ENCODE results near the gene CYP24A1.

The CYP24A1 gene

DNA sequence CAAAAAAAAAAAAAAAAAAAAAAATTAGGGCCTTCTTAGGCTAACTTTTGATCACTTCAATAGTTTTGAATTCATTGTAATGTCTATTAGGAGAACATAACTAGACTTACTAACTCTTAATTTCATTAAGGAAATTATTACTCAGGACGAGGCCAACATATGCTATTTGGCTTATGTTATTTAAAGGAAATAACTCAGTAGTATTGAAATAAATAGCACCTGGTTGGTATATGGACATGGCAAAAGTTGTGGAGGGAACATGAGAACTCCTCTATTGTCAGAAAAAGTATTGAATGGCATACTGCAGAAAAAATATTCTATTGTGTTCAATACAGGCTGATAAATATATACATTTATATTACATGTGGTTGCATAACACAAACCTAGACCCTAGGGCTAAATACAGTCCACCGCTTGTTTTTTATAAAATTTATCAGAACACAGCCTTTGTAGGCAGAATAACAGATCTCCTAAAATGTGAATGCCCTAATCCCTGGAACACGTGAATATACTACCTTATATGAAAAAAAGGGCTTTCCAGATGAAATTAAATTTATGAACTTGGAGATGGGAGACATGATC lies 18.0 kb downstream of the CYP24A1 start:
- no peak for DNase-seq (ENCODE audit: low read depth)

DNA sequence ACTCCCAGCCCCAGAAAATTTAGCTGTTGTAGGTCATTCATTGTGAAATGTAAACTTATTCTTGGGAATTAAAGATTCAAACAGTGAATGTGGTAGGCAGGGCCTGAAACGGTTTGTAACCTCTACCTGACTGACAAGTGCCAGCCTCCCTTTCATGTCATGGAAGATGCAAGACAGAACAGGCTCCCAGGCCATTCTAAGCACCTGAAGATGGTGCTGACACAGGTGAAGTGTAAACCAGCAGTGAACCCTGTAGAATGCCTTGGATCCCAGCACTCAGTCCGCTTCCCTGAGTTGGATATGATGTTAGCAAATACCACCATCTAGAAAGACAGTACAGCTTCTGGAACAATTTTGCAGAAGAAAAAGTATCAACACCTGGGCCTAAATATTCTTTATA lies 19.3 kb downstream of the CYP24A1 start:
- no peak for DNase-seq (ENCODE audit: low read depth)

DNA sequence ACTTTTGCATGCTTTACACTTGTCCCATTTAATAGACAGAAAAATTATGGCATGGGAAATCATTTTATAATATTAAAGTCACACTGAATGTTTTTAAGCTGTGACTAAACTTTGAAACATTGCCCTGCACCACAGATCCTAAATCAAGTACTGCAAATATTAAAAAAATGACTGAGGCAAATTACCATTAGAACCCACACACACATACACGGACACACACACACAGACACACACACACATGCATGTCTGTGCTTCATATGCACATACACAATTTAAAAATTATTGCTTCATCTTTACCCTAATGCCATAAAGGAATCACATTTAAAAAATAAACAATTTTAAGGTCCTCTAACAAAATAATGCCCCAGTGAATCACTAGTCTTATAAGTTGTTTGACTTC lies 19.9 kb downstream of the CYP24A1 start:
- no peak for DNase-seq (ENCODE audit: low read depth)

DNA sequence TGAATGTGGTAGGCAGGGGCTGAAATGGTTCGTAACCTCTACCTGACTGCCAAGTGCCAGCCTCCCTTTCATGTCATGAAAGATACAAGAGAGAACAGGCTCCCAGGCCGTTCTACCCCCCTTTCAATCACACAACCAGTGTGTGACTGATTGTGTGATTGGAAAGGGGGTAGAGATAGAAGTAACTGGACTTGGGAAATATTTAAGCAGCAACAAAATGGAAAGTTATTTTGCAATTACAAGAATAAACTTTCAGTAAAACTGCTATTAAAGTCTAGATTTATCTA lies 20.8 kb downstream of the CYP24A1 start:
- no peak for DNase-seq (ENCODE audit: low read depth)

DNA sequence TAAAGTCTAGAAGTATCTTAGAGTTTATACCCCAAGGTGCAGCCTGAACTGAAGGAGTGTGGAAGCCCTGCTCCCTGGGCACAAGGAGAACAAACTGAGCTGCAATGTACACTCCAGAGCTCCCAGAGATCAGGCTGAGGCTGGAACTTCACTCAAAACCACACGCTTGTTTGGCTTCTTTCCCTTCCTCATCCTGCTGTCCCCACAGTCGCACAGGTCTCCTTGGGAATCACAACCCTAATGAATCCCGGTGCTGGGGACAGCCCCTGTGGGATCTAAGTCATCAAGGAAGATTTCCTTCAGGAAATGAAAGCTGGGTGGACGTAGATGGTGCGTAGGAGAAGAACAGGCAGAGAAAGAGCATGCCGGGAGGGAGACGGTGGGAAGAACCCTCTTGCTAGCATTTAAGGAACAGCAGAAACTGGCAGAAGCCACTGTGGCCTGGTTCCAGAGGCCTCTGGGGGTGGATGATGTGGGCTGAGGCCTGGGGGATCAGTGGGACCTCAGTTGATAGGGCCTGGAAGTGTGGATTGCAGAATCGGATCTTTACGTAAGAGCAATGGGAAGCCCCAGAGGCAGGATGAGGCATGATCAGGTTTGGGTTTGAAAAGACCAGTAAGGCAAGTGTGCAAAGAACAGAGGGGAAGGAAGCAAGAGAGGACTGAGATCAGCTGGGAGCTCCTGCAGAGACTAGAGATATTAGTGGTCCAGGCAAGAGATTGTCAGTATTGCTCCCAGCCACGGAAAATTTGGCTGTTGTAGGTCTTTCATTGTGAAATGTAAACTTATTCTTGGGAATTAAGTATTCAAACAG lies 21.4 kb downstream of the CYP24A1 start:
- DNase-seq (ENCODE audit: low read depth) = no peak

DNA sequence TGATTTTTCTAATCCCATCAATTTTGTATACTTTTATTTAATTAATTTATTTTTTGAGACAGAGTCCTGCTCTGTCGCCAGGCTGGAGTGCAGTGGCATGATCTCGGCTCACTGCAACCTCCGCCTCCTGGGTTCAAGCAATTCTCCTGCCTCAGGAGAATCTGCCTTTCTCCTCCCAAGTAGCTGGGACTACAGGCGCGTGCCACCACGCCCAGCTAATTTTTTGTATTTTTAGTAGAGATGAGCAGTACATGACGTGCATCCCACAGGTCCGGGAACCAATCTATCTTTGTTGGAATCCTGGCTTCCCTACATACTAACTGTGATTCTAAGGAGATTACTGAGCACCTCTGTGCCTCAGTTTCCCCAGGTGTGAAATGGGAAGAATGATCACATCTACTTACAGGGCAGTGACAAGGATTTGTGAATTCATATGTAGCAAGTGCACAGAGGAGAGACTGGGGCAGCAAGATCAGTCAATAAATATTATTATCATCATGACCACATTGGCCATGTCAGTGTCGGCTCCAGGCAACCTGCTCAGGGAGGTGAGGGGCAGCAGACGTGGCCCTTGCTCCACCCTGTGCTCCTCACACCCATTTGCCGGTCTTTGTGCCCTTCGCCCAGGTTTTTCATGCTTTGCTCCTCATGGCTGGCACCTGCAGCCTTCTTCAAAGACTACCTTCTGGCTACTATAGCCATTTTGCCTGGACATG lies 22.1 kb downstream of the CYP24A1 start:
- no peak for DNase-seq (ENCODE audit: low read depth)

DNA sequence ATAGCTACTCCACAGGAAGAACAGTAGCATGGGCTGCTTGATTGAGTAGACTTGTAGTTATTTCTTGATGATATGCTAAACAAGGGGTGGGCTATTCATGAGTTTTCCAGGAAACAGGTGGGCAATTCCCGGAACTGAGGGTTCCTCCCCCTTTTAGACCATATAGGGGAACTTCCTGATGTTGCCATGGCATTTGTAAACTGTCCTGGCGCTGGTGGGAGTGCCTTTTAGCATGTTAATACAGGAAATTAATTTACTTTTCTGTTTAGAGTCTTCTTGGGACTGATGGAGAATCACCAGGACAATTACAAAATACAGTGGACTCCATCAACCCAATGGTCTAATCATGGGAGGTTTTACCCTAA lies 22.7 kb downstream of the CYP24A1 start:
- DNase-seq (ENCODE audit: low read depth) = no peak

DNA sequence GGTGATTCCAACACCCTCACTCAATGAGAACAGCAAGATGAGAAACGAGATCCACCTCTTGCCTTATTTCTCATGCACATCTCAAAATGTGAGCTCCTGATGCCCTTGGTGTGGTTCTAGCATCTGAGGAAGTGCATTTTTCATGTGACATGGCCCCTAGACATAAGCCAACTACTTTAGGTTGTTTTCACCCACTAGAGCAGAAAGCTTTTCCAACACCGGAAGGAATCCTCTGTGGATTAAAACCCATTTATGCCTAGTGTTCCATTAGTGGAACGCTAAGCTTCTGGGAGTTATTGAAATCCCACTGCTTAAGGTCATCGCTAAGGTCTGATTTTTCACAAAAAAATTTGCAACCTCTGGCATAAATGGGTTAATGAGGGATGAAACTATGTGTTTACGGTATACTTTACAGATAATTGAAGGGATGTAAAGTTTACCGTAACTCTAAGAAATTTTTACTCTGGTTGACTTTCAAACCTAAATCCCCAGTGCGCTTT lies 24.0 kb downstream of the CYP24A1 start:
- DNase-seq (ENCODE audit: low read depth) = no peak

DNA sequence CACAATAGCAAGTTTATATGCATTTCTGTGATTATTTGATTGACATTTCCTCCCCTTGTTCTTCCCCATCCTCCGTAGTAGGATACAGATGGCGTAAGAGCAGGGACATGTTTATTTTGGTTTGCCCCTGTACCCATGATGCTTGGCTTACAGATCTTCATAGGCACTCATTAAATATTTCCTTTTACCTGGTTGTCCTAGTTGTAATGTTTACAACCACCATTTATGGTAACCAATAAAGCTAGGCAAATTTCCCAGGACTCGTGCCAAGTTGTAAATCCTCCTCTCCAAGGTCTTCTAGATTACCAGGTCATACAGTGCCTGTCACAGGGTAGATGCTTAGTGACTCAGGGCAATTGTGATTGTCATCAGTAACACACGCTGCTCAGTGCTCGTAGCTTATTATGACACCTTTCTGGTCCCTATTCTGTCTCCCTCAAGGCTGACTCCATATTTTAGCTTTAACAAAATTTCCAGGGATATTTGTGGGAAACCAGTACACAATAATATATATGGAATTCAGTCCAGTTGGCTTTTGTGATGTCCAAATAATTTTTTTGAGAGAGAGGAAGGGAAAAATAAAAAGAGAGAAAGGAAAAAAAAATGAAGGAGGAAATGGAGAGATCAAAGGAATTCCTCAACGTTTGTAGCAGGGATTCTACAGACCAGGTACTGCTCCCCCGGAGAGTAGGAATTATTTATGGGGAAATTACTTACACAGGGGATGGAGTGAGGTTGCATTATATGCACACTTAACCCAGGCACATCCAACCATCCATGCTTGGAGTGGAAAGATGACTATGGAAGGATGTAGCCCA lies 24.6 kb downstream of the CYP24A1 start:
- DNase-seq (ENCODE audit: low read depth) = peak; percentile 41

DNA sequence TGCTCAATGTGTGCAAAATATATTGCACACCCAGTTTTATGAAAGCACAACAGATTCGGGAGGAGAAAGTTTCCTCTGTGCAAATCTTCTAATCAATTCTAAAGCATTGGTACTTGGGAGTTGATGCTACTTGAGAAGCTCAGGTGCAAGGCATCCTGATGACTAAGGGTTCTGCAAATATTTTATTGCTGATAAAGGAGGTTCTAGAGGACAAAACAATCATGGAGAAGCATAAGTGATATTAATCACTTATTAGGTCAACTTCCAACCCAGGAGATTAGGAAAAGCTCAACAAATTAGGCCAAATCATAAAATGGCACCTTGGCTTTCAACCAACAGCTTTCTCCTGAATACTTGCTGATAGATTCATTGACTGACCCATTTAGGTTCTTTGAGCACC lies 27.1 kb downstream of the CYP24A1 start:
- no peak for DNase-seq (ENCODE audit: low read depth)

DNA sequence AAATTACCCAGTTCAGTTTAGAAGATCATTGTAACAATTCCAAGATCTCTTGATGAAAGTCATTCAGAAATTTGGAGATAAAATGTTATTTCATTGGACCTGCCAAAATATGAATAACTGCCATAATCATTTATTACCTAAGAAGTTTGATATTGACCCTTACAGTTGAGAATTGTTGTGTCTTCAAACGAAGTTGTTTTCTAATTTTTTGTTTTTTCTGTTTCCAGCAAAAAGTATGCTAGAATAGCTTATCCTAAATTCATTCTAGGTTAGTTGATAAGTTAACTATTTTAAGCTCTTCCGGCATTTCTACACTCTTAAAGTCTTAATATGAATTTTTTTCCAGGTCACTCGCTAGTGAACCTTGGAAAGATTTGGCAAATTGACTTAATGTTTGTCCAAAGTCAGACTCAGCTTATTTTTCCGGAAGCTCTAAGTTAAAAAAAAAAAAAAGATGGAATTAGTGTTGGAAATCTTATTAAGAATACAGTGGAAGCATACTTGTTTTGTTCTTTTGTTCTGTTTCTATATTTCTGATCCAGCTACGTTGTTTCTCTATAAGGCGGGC lies 28.9 kb downstream of the CYP24A1 start:
- no peak for DNase-seq (ENCODE audit: low read depth)

DNA sequence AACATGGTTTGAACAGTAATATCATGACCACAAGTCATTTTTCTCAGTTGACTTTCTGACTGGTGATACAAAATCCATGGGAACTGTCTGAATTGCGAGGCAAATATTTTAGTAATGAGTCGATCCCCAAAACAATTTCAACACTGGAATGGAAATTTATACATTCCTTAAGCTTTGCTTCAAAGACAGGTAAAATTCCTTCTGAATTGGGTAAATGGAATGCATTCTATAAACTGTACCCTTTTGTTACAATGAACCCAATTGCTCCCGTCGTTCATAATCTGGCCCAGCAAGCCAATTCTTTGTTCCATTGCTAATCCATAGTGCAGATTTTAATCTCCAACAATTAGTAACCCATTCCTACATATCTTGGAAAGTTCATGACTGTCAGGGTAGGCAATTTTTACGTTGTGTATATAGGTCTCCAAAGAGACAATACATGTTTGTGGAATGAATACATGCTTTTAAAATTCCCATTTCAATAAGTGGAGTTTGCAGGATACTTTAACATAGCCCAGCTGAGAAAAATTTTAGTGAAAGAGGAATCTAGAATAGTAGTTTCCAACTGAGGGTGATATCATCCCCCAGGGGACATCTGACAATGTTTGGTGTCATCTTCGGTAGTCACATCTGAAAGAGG lies 32.7 kb downstream of the CYP24A1 start:
- peak; percentile 81 for DNase-seq (ENCODE audit: low read depth)

DNA sequence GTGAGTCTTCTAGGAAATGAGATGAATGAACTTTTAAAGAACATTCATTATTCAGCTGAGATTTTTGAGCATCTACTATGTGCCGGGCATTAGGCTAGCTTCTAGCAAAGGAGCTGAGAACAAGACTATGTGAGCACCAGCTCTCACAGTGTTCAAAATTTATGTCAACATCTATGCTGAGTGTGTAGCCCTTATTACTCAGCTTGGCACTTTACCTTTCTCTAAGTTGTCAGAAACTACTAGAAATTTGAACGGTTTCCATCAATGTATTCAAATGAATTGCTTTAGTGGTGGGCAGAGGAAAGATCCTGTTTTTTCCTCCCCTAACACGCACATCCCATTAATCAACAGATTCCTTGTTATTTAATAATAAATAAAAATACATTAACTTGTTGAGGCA lies 33.3 kb downstream of the CYP24A1 start:
- DNase-seq (ENCODE audit: low read depth) = no peak

DNA sequence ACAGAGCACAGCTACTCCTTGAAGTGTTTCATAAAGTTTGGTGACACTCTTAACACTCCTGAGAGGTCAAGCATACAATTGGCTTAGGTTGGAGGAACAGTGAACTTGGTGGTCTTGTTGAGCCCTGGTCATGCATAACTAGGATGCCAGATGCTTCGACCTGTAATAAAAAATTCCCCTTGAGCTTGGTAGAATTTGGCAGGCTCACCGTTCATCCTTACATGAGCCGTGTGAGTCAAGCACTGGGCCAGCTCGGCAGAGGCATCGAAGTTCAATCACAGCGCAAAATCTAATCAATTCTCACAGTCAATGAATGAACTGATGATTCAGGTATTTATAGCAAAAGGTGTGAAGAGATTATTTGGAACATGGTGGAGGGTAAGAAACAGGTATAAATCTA lies 33.7 kb downstream of the CYP24A1 start:
- DNase-seq (ENCODE audit: low read depth) = no peak

DNA sequence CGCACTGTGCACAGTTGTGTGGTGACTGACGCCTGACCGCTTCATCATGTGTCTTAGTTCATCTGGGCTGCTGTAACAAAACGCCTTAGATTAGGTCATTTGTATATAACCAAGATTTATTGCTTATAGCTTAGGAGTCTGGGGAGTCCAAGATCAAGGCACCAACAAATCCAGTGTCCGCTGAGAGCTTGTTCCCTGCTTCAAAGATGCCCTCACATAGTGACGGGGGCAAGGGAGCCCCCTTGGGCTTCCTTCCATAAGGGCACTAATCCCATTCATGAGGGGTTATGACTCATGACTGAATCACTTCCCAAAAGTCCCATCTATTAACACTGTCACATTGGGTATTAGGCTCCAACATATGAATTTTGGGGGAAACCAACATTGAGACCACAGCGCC lies 34.6 kb downstream of the CYP24A1 start:
- no peak for DNase-seq (ENCODE audit: low read depth)

DNA sequence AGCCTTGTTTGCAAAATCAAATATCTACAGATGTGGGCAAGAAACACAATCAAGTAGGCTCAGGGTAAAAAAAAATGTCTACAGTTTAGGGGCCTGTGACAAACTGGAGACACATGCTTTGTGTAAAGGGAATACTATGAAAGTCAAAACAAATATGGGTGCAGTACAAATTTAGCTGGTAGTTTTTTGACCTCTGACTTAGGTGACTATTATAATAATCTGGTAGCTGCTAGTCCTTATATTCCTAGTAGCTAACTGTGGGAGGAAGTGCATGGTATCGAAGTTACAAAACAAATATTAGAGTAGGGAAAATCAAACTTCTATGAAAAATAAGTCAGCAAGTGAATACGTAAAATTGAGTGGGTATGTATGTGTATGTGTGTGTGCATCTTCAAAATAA lies 35.4 kb downstream of the CYP24A1 start:
- no peak for DNase-seq (ENCODE audit: low read depth)

DNA sequence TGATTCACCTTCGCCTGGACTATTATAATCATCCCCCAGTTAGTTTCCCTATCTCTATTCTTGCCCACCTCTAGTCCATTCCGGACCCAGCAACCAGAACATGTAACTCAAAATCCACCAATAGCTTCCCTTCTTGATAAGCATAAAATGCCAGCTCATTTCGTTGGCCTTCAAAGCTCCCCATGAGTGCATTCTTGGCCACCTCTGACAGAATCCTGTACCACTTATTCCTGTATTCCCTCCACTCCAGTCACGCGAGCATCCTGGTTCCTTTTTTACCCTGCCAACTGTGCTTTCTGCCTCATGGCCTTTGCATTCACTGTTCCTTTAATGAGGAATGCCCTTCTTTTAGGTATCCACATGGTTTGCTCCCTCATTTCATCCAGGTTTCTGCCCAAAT lies 36.7 kb downstream of the CYP24A1 start:
- DNase-seq (ENCODE audit: low read depth) = no peak

DNA sequence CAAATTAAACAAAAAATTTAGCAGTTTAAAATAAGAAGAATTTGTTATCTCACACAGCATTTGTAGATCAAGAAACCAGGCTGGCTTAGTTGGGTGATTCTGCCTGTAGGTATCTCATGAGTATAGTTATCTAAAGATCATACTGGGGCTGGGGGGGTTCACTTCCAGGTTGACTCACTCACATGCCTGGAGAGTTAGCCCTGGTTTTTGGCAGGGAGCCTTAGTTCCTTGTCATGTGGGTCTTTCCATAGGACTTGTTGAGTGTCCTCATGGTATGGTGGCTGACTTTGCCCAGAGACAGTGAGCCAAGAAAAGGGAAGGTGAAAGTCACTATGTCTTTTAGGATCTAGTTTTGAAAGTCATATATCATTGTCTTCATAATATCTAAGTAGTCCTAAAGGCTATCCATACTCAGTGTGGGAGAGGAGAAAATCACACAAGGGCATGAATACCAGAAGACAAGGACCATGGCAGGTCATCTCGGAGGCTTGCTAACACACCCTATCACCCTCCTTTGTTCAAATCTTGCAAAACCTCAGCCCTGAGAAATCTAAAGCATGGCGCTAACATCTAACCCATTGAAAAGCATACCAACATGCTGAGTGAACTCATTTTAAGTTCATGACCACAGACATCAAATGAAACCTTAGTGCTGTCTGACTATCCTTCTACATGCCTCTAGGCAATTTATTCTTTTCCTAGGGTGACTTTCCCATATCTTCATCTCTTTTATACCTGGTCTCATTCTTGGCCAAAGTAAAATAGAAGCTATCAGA lies 39.2 kb downstream of the CYP24A1 start:
- DNase-seq (ENCODE audit: low read depth) = peak; percentile 82

DNA sequence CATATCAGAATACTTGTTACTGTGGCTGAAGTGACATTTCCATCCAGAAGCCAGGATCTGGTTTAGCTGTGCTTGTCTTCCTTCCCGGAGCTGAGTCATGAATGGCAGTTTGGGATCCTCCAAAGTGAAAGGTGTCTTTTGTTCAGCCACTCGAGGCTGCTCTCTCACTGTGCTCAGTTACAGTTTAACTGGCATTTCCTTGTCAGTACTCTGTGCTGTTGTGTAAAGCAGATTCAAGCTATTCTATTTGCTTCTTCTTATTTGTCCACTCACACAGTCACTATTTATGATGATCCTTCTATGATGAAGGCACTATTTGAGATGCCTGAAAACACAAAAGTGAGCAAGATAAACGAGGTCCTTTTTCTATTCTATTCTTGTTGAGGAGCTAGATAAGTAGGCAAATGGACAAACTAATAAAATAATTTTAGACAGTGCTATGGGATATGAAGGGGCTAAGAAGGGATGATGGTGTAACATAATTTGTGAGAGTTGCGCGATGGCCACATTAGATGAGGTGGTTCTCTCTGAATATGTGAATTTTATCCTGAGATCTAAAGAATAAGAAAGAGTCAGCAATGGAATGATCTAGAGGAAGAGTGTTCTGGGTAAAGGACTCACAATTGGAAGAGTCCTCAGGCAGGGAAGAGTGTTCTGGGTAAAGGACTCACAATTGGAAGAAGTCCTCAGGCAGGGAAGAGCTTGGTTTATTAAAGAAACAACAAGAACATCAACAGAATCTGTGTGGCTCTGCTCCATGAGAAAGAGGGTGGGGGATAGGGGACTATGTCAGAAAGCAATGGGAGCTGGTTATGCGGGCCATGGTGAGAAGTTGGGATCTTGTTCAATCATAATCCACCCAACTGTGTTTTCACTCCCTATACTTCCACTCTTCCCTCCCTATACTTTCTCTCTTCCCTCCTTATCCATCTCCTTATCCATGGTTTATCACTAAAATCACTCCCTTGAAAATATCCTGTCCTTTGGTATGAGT lies 40.1 kb downstream of the CYP24A1 start:
- no peak for DNase-seq (ENCODE audit: low read depth)

All from iris pigment epithelial cell (primary cell).